SU-DHL-6 (cell line): ENCODE data around the gene NCOA3.

ENCODE experiments used
- H2AFZ ChIP-seq: fragments of 200-600 bp; sonication (generic); 2 replicates; pipeline ENCODE4 v1.6.1; 2014; ENCODE audit warnings: low read depth, mild to moderate bottlenecking, moderate library complexity, mixed read lengths, antibody characterized with exemption, low read length; ENCODE audit not compliant: severe bottlenecking
- H3F3A ChIP-seq: fragments of 200-600 bp; shearing (Covaris generic); 2 replicates; pipeline ENCODE4 v1.6.0; 2016; ENCODE audit warnings: antibody characterized with exemption, mild to moderate bottlenecking; ENCODE audit not compliant: insufficient read depth
- H3K27ac ChIP-seq: fragments of 200-600 bp; sonication (generic); 2 replicates; pipeline ENCODE4 v1.5.1; 2016; ENCODE audit warnings: low read depth, mild to moderate bottlenecking, low read length, moderate library complexity, mixed read lengths
- H3K27me3 ChIP-seq: fragments of 200-600 bp; sonication (generic), shearing (Covaris generic); 2 replicates; pipeline ENCODE4 v1.6.0; 2014; ENCODE audit warnings: mild to moderate bottlenecking, low read length
- H3K36me3 ChIP-seq: fragments of 200-600 bp; sonication (generic); 2 replicates; pipeline ENCODE4 v1.6.1; 2014; ENCODE audit warnings: mild to moderate bottlenecking, low read length, mixed read lengths
- H3K4me2 ChIP-seq: fragments of 300-600, 200-600 bp; shearing (Covaris generic), sonication (generic); 2 replicates; pipeline ENCODE4 v1.6.0; 2014; ENCODE audit warnings: low read length, low read depth, mild to moderate bottlenecking; ENCODE audit not compliant: poor library complexity, severe bottlenecking
- H3K4me3 ChIP-seq: fragments of 200-600 bp; sonication (generic); 2 replicates; pipeline ENCODE4 v1.5.1; 2014; ENCODE audit warnings: antibody characterized with exemption, low read length, mild to moderate bottlenecking, mixed read lengths; ENCODE audit not compliant: insufficient read depth, poor library complexity, severe bottlenecking
- H3K79me2 ChIP-seq: fragments of 200-600 bp; sonication (generic); 2 replicates; pipeline ENCODE4 v1.6.1; 2014; ENCODE audit warnings: mild to moderate bottlenecking, low read length, moderate library complexity; ENCODE audit not compliant: insufficient read depth
- H3K9ac ChIP-seq: fragments of 200-600 bp; sonication (generic); 2 replicates; pipeline ENCODE4 v1.7.0; 2014; ENCODE audit warnings: mild to moderate bottlenecking, low read length
- H3K9me2 ChIP-seq: fragments of 200-600 bp; sonication (generic); replicated peaks from 2 replicates; pipeline ENCODE4 v1.6.1; 2014; ENCODE audit warnings: low read length; ENCODE audit not compliant: insufficient read depth
- H3K9me3 ChIP-seq: fragments of 200-600 bp; sonication (generic); 2 replicates; pipeline ENCODE4 v1.6.1; 2014; ENCODE audit warnings: low read length, mixed read lengths; ENCODE audit not compliant: insufficient read depth
- H4K20me1 ChIP-seq: fragments of 200-600 bp; sonication (generic); 2 replicates; pipeline ENCODE4 v1.6.1; 2014; ENCODE audit warnings: low read depth, mild to moderate bottlenecking, antibody characterized with exemption, low read length, moderate library complexity, mixed read lengths
- CTCF ChIP-seq: fragments of 200-600 bp; sonication (generic); IDR thresholded peaks from one replicate; pipeline ENCODE4 v1.5.1; 2017; ENCODE audit warnings: antibody characterized with exemption, mild to moderate bottlenecking, low read length, moderate library complexity; ENCODE audit not compliant: insufficient read depth, poor library complexity, severe bottlenecking
- EZH2phosphoT487 ChIP-seq: fragments of 200-600 bp; sonication (generic), shearing (Covaris generic); conservative IDR thresholded peaks from 2 replicates; pipeline ENCODE4 v1.6.1; 2018; ENCODE audit warnings: mild to moderate bottlenecking, antibody characterized with exemption, low read length, moderate library complexity, mixed read lengths

NCOA3 gene

GRCh38 chr20:47653869-47654268, 152.2 kb downstream of the NCOA3 start:
- Histone ChIP-seq H3K79me2 (peaks cover 2% of the 10 kb centered on the region; the same call in 1 of the 2 replicates), H3F3A (peaks cover 81% of the 10 kb centered on the region), H3K9me2 (no peaks in the 10 kb centered on the region), H3K9me3 (no peaks in the 10 kb centered on the region), H4K20me1 (peaks cover 18% of the 10 kb centered on the region), H3K4me2 (no peak overlapping the region), H3K27me3 (no peaks in the 10 kb centered on the region), H3K27ac (no peak overlapping the region), H2AFZ (no peak overlapping the region), H3K36me3 (peaks cover 85% of the 10 kb centered on the region), H3K4me3 (no peak overlapping the region), H3K9ac (no peak overlapping the region)
- no peak for TF ChIP-seq CTCF
- TF ChIP-seq EZH2phosphoT487, result no peak

DNA sequence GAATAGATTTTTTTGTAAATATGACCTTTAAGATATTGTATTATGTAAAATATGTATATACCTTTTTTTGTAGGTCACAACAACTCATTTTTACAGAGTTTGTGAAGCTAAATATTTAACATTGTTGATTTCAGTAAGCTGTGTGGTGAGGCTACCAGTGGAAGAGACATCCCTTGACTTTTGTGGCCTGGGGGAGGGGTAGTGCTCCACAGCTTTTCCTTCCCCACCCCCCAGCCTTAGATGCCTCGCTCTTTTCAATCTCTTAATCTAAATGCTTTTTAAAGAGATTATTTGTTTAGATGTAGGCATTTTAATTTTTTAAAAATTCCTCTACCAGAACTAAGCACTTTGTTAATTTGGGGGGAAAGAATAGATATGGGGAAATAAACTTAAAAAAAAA, 152.7 kb downstream of the NCOA3 start:
- Histone ChIP-seq H3F3A (peaks cover 85% of the 10 kb centered on the region), H3K27me3 (no peaks in the 10 kb centered on the region), H3K27ac (no peak overlapping the region), H3K79me2 (no peaks in the 10 kb centered on the region), H3K9me3 (no peaks in the 10 kb centered on the region), H3K4me2 (no peak overlapping the region), H3K9ac (no peak overlapping the region), H3K36me3 (peaks cover 83% of the 10 kb centered on the region), H4K20me1 (peaks cover 14% of the 10 kb centered on the region), H3K4me3 (no peak overlapping the region), H3K9me2 (no peaks in the 10 kb centered on the region), H2AFZ (no peak overlapping the region)
- TF ChIP-seq CTCF (no peak), EZH2phosphoT487 (no peak)

DNA sequence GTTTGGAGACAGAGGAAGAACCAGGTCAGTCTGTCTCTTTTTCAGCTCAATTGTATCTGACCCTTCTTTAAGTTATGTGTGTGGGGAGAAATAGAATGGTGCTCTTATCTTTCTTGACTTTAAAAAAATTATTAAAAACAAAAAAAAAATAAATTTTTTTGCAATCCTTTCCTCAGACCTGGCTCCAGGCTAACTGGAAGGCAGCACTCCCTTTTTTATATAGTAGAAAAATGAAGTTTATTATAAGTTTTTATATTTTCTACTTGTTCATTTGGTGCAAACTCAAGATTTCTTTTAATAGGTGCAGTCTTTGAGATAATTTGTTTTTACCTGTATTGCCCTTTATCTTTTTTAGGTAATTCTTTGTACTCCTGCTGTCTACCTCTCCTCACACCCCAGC, 153.9 kb downstream of the NCOA3 start:
- no peak for TF ChIP-seq CTCF
- TF ChIP-seq EZH2phosphoT487, result no peak
- Histone ChIP-seq H3F3A (peaks cover 89% of the 10 kb centered on the region), H3K79me2 (no peaks in the 10 kb centered on the region), H3K4me3 (no peak overlapping the region), H3K9me2 (no peaks in the 10 kb centered on the region), H3K27ac (no peak overlapping the region), H3K9ac (no peak overlapping the region), H2AFZ (no peak overlapping the region), H3K9me3 (no peaks in the 10 kb centered on the region), H4K20me1 (peaks cover 19% of the 10 kb centered on the region), H3K36me3 (peaks cover 80% of the 10 kb centered on the region), H3K27me3 (no peaks in the 10 kb centered on the region), H3K4me2 (no peak overlapping the region)

DNA sequence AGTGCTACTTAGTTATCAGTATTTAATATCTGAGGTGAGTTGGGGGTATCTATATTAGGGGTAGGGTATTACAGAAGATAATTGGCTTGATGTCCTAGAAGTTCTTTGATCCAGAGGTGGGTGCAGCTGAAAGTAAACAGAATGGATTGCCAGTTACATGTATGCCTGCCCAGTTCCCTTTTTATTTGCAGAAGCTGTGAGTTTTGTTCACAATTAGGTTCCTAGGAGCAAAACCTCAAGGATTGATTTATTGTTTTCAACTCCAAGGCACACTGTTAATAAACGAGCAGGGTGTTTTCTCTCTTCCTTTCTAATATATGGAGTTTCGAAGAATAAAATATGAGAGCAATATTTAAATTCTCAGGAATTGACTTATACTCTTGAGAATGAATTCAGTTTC, 154.6 kb downstream of the NCOA3 start:
- Histone ChIP-seq H3K4me2 (no peak overlapping the region), H3K27ac (no peak overlapping the region), H3K4me3 (no peak overlapping the region), H3F3A (peaks cover 92% of the 10 kb centered on the region), H4K20me1 (peaks cover 19% of the 10 kb centered on the region), H3K9me2 (no peaks in the 10 kb centered on the region), H3K79me2 (no peaks in the 10 kb centered on the region), H3K9ac (no peak overlapping the region), H2AFZ (no peak overlapping the region), H3K9me3 (no peaks in the 10 kb centered on the region), H3K27me3 (no peaks in the 10 kb centered on the region), H3K36me3 (peaks cover 74% of the 10 kb centered on the region)
- TF ChIP-seq CTCF, result no peak
- no peak for TF ChIP-seq EZH2phosphoT487
